ENCODE measurements around the gene PLA2G5.
"Not testable (repeated sequence)": the region's sequence is repeated elsewhere in the genome, so short reads cannot be mapped to it uniquely, and the experiment has no call there.

Gene PLA2G5

DNA sequence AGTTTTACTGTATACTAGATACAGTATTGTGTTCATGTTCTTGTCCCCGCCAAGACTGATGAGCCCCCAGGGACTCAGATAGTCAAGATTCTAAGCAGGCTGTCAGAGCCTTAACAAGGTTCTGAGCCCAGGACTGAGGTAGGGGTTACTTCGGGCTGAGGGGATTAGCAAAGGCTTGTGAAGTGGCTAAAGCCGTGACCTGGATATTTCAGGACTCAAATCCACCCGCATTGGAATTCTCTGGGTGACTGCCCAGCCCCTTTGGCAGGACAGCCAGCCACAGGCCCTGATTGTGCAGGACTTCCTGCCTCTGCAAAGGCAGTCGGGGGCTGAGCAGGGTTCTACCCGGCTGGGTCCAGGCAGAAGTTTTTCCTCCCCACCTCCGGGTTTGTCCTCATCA is at the start of gene PLA2G5:
Gene PLA2G5, plus strand, starts transcription at position 321 of the 400 bp plus-strand sequence. CDS start 14,637 bp downstream, outside the sequence.
- no peaks in the 10 kb centered on the region for H3K9me3 Mint-ChIP-seq
- no peak within 1 kb of the TSS for H3K27ac Mint-ChIP-seq
- no peaks in the 10 kb centered on the region for H3K27me3 Mint-ChIP-seq
- no peaks in the 10 kb centered on the region for H3K36me3 Mint-ChIP-seq (ENCODE audit: low read depth)
- H3K4me3 Mint-ChIP-seq = no peak within 1 kb of the TSS
- no peaks in the 10 kb centered on the region for H3K4me1 Mint-ChIP-seq (ENCODE audit: low read depth)

- no peak overlapping the region for H3K4me3 Mint-ChIP-seq
- H3K36me3 Mint-ChIP-seq (ENCODE audit: low read depth) = no peaks in the 10 kb centered on the region
- H3K27me3 Mint-ChIP-seq = peaks cover 45% of the 10 kb centered on the region
- no peaks in the 10 kb centered on the region for H3K4me1 Mint-ChIP-seq (ENCODE audit: low read depth)
- no peaks in the 10 kb centered on the region for H3K9me3 Mint-ChIP-seq
- H3K27ac Mint-ChIP-seq = no peak overlapping the region
Measured at GRCh38 chr1:20028125-20028524, 41.9 kb upstream of the PLA2G5 start.

DNA sequence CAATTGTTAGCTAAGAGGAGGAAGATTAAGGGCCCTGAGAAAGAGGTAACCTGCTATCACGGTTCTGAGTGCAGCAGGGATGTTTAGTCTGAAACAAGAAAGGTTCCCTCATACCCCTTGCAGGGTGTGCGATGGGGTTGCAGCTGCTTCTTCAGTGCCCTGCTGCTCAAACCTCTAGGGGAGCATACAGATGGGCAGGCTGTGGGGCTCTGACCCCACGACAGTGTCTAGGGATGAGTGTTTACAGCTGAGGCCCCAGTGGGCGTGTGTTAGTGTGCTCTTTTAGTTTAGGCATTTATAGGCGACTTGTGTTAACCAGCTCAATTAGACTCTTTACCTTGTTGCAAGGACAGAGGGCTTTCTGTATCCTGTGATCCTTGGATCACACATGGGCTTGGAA is 41.3 kb upstream of the PLA2G5 start:
- H3K4me3 Mint-ChIP-seq = no peak overlapping the region

DNA sequence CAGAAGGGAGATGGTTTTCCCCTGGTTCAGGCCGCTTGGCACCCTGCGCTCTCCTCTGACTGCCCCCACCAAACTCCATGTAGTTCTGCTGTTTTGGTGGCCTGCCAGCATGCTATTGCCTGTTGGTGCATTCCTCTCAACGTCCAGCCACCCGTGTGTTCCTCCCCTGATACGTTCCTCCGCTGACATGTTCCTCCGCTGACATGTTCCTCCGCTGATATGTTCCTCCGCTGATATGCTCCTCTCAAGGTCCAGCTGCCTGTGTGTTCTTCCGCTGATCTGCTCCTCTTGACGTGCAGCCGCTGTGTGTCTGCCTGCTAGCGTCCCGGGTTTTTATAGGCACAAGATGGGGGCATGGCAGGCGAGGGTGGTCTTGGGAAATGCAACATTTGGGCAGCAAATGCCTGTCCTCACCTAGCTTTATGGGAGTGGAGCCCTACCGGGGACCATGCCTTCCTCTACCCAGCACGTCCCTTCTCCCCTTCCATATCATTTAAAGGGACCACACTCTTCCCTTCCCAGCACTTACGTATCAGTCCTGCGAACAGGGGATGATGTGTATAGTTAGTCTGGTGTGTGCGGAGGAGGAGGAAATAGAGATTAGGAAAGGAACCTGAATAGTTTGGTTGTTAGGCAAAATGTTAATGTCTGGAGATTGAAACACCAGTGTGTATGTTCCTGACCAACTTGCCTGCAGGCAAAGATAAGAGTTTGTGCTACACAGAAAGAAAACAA is 40.6 kb upstream of the PLA2G5 start:
- H3K9me3 Mint-ChIP-seq = peaks cover 4% of the 10 kb centered on the region
- H3K27me3 Mint-ChIP-seq = peaks cover 39% of the 10 kb centered on the region
- no peaks in the 10 kb centered on the region for H3K4me1 Mint-ChIP-seq (ENCODE audit: low read depth)
- no peak overlapping the region for H3K27ac Mint-ChIP-seq
- H3K4me3 Mint-ChIP-seq = no peak overlapping the region
- no peaks in the 10 kb centered on the region for H3K36me3 Mint-ChIP-seq (ENCODE audit: low read depth)

More for the DNA sequence above, 41.3 kb upstream of the PLA2G5 start:
- no peaks in the 10 kb centered on the region for H3K36me3 Mint-ChIP-seq (ENCODE audit: low read depth)
- no peaks in the 10 kb centered on the region for H3K9me3 Mint-ChIP-seq
- no peak overlapping the region for H3K27ac Mint-ChIP-seq
- no peaks in the 10 kb centered on the region for H3K4me1 Mint-ChIP-seq (ENCODE audit: low read depth)
- peaks cover 42% of the 10 kb centered on the region for H3K27me3 Mint-ChIP-seq

DNA sequence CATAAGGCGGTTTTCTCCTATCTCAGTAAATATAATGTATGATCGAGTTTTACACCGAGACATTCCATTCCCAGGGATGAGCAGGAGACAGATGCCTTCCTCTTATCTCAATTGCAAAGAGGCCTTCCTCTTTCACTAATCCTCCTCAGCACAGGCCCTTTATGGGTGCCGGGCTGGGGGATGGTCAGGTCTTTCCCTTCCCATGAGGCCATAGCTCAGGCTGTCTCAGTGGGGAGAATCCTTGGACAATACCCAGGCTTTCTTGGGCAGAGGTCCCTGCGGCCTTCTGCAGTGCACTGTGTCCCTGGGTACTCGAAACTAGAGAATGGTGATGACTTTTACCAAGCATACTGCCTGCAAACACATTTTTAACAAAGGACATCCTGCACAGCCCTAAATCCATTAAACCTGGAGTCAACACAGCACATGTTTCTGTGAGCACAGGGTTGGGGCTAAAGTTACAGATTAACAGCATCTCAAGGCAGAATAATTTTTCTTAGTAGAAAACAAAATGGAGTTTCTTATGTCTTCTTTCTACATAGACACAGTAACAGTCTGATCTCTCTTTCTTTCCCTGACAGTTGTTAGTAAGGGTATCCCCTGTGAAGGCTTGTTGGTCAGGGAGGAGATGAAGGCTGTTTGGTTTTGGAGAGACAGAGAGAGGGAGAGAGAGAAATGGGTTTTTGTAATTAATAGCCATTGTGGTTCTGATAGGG is 39.4 kb upstream of the PLA2G5 start:
- not testable (repeated sequence) for H3K4me3 Mint-ChIP-seq; H3K36me3 Mint-ChIP-seq (ENCODE audit: low read depth); H3K9me3 Mint-ChIP-seq; H3K27ac Mint-ChIP-seq; H3K4me1 Mint-ChIP-seq (ENCODE audit: low read depth)
- peaks cover 35% of the 10 kb centered on the region for H3K27me3 Mint-ChIP-seq

DNA sequence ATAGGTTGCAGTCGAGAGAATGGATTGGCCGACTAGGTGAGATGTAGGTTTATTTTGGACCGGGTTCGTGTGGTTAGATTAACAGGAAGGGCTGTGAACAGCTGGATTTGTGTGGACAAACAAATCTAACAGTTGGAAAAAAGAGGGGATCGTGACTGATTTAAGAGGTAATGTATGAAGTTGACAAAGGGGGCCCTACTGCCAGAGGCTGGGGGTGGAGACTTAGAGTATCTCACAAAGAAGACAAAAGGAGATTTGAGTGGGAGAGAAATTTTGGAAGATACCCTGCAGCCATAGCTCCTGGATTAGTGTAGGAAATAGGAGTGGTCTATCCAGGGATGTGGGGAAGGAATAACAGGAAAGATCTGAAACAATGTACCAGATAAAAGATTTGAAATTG is 38.8 kb upstream of the PLA2G5 start:
- H3K9me3 Mint-ChIP-seq = peaks cover 4% of the 10 kb centered on the region
- peaks cover 33% of the 10 kb centered on the region for H3K27me3 Mint-ChIP-seq
- no peak overlapping the region for H3K27ac Mint-ChIP-seq
- no peaks in the 10 kb centered on the region for H3K4me1 Mint-ChIP-seq (ENCODE audit: low read depth)
- H3K4me3 Mint-ChIP-seq = no peak overlapping the region
- H3K36me3 Mint-ChIP-seq (ENCODE audit: low read depth) = no peaks in the 10 kb centered on the region

DNA sequence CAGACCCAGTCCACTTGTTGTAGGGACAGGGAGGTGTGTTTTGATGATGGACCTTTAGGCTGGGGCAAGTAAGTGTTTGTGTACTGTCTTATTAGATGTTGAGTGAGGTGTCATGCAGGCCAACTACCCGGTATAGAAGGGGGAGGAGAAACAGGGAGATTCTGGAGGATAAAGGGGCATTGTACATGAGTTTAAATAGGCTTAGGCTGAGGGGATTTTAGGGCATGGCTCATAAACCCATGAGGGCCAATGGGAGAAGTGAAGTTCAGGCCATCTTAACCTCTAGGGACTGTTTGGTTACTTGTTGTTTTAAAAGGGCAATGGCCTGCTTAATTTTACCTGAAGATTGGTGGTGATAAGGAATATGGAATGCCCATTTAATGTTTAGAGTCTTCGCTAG is 38.2 kb upstream of the PLA2G5 start:
- H3K36me3 Mint-ChIP-seq (ENCODE audit: low read depth) = peaks cover under 1% of the 10 kb centered on the region
- no peak overlapping the region for H3K4me3 Mint-ChIP-seq
- peaks cover 26% of the 10 kb centered on the region for H3K27me3 Mint-ChIP-seq

DNA sequence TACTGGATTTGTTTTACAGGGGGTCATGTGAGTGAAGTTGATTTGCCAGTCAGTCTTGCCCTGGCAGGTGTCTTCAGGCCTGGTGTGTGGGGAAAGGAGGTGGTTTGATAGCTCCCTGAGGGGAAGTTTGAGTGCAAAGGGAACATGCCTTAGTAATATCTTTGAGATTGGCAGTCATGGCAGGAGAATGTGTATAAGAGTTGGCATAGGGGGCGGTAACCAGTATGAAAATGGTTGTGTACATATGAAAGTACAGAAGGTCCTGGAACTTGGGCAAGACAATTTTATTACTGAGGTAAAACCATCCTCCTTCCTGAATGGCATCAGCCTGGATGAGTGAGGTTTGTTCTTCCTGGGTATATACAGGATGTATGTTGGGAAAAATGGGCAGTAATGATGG is 37.6 kb upstream of the PLA2G5 start:
- Mint-ChIP-seq H3K27me3 (peaks cover 21% of the 10 kb centered on the region), H3K36me3 (ENCODE audit: low read depth) (peaks cover 4% of the 10 kb centered on the region), H3K4me1 (ENCODE audit: low read depth) (no peaks in the 10 kb centered on the region), H3K27ac (no peak overlapping the region), H3K9me3 (peaks cover 8% of the 10 kb centered on the region), H3K4me3 (no peak overlapping the region)

More for the DNA sequence above, 38.2 kb upstream of the PLA2G5 start:
- no peaks in the 10 kb centered on the region for H3K4me1 Mint-ChIP-seq (ENCODE audit: low read depth)
- peaks cover 4% of the 10 kb centered on the region for H3K9me3 Mint-ChIP-seq
- no peak overlapping the region for H3K27ac Mint-ChIP-seq

DNA sequence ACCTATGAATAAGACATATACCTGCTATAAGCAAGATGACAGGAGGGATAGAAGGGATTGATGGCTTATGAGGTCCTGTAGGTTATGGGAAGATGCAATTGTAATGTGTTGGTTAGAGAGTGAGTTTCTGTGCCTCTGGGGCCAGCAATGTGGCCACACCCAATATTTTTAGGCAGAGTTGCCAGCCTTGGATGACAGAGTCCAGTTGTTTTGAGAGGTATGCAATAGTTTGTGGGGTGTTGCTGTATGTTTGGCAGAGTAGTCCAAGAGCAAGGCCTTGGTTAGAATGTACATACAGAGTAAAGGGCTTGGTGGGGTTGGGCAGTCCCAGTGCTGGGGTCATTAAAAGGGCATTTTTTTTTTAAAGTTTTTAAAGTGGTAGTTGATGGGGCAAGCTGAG is 36.6 kb upstream of the PLA2G5 start:
- no peak overlapping the region for H3K4me3 Mint-ChIP-seq
- H3K4me1 Mint-ChIP-seq (ENCODE audit: low read depth) = peaks cover 7% of the 10 kb centered on the region
- H3K9me3 Mint-ChIP-seq = peaks cover 8% of the 10 kb centered on the region
- H3K27me3 Mint-ChIP-seq = peaks cover 11% of the 10 kb centered on the region
- H3K27ac Mint-ChIP-seq = no peak overlapping the region
- H3K36me3 Mint-ChIP-seq (ENCODE audit: low read depth) = peaks cover 4% of the 10 kb centered on the region

- Mint-ChIP-seq H3K27me3 (peaks cover 8% of the 10 kb centered on the region), H3K4me3 (no peak overlapping the region), H3K9me3 (peaks cover 8% of the 10 kb centered on the region), H3K4me1 (ENCODE audit: low read depth) (peaks cover 8% of the 10 kb centered on the region), H3K36me3 (ENCODE audit: low read depth) (peaks cover 4% of the 10 kb centered on the region), H3K27ac (no peak overlapping the region)
Measured at GRCh38 chr1:20035114-20035513, 34.9 kb upstream of the PLA2G5 start.

DNA sequence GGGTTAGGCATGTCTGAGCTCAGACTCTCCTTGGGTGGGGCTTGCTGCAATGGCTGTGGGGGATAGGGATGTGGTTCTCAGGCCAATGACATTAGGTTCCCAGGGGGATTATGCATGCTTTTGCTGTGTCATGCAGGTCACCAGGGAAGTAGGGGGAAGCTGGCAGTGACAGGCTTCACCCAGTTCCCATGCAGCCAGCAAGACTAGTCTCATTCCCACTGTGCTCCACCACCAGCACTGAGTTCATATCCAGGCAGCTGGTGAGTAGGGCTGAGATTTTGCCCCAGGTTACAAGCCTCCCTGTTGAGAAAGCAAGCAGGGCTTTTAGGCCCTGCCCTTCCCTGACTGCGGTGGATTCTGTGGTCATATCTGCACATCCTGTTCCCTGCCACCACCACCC is 32.1 kb upstream of the PLA2G5 start:
- Mint-ChIP-seq H3K4me1 (ENCODE audit: low read depth) (peaks cover 8% of the 10 kb centered on the region), H3K36me3 (ENCODE audit: low read depth) (peaks cover 4% of the 10 kb centered on the region), H3K9me3 (peaks cover 8% of the 10 kb centered on the region), H3K27ac (no peak overlapping the region), H3K4me3 (no peak overlapping the region), H3K27me3 (peaks cover 8% of the 10 kb centered on the region)

GRCh38 chr1:20047096-20047495 is 22.9 kb upstream of the PLA2G5 start:
- H3K36me3 Mint-ChIP-seq (ENCODE audit: low read depth) = peaks cover 9% of the 10 kb centered on the region
- H3K27ac Mint-ChIP-seq = peak overlapping the region; percentile 33
- peaks cover 13% of the 10 kb centered on the region for H3K27me3 Mint-ChIP-seq
- peaks cover 17% of the 10 kb centered on the region for H3K9me3 Mint-ChIP-seq
- no peak overlapping the region for H3K4me3 Mint-ChIP-seq
- H3K4me1 Mint-ChIP-seq (ENCODE audit: low read depth) = peaks cover 16% of the 10 kb centered on the region

- Mint-ChIP-seq H3K9me3 (peaks cover 27% of the 10 kb centered on the region), H3K27ac (no peak overlapping the region), H3K27me3 (peaks cover 19% of the 10 kb centered on the region), H3K36me3 (ENCODE audit: low read depth) (peaks cover 9% of the 10 kb centered on the region), H3K4me3 (no peak overlapping the region), H3K4me1 (ENCODE audit: low read depth) (peaks cover 16% of the 10 kb centered on the region)
Measured at GRCh38 chr1:20048563-20048962, 21.4 kb upstream of the PLA2G5 start.

- not testable (repeated sequence) for H3K27ac Mint-ChIP-seq; H3K4me3 Mint-ChIP-seq; H3K36me3 Mint-ChIP-seq (ENCODE audit: low read depth)
- H3K9me3 Mint-ChIP-seq = peaks cover 27% of the 10 kb centered on the region
- H3K27me3 Mint-ChIP-seq = peaks cover 19% of the 10 kb centered on the region
- H3K4me1 Mint-ChIP-seq (ENCODE audit: low read depth) = peaks cover 16% of the 10 kb centered on the region
Measured at GRCh38 chr1:20049056-20049798, 20.8 kb upstream of the PLA2G5 start.

- Mint-ChIP-seq H3K4me3 (no peak overlapping the region), H3K27ac (no peak overlapping the region), H3K36me3 (ENCODE audit: low read depth) (peaks cover 9% of the 10 kb centered on the region), H3K4me1 (ENCODE audit: low read depth) (peaks cover 16% of the 10 kb centered on the region), H3K27me3 (peaks cover 24% of the 10 kb centered on the region), H3K9me3 (peaks cover 27% of the 10 kb centered on the region)
Measured at GRCh38 chr1:20051218-20051829, 18.7 kb upstream of the PLA2G5 start.

Measured in stimulated activated naive CD8-positive, alpha-beta T cell treated with anti-CD3 and anti-CD28 coated beads, Interleukin-15, Interleukin-2, amounts not matched to agents 100 ng/mL and 50 ng/mL, for 24 hours (primary cell).